WTC11 (cell line): ENCODE data around the gene CELA3A.
"Not testable (repeated sequence)": the region's sequence is repeated elsewhere in the genome, so short reads cannot be mapped to it uniquely, and the experiment has no call there.

Source experiments
- ESRRA ChIP-seq: sonication (generic); formaldehyde crosslinking; IDR thresholded peaks from 2 replicates; pipeline ENCODE4 v1.8.1; 2022; ENCODE audit warnings: mild to moderate bottlenecking, missing genetic modification reagents, borderline replicate concordance
- JAZF1 ChIP-seq: fragments of 250-450 bp; sonication (Bioruptor Pico); IDR thresholded peaks from 2 replicates; pipeline ENCODE4 v1.9.0; 2021; ENCODE audit warnings: moderate library complexity, mild to moderate bottlenecking, inconsistent platforms
- NFYB ChIP-seq: sonication (generic); formaldehyde crosslinking; conservative IDR thresholded peaks from 2 replicates; pipeline ENCODE4 v1.8.0; 2022; ENCODE audit warnings: low read depth, missing genetic modification reagents
- TCF7 ChIP-seq: sonication (generic); formaldehyde crosslinking; IDR thresholded peaks from 2 replicates; pipeline ENCODE4 v1.8.0; 2022; ENCODE audit warnings: mild to moderate bottlenecking, low read depth, missing genetic modification reagents, moderate library complexity
- TF ChIP-seq, protein P1 (sequence below): sonication (generic); formaldehyde crosslinking; IDR thresholded peaks from 2 replicates; pipeline ENCODE4 v1.8.0; 2022; ENCODE audit warnings: missing genetic modification reagents
- TF ChIP-seq, protein P2 (sequence below): fragments of 200-600 bp; IDR thresholded peaks from 2 replicates; pipeline ENCODE4 v1.8.0; 2022; ENCODE audit warnings: antibody characterized with exemption
- TF ChIP-seq, protein P3 (sequence below): sonication (generic); formaldehyde crosslinking; IDR thresholded peaks from 2 replicates; pipeline ENCODE4 v1.8.1; 2022; ENCODE audit warnings: mild to moderate bottlenecking, missing genetic modification reagents, moderate library complexity, borderline replicate concordance
- TF ChIP-seq, protein P4 (sequence below): sonication (generic); formaldehyde crosslinking; IDR thresholded peaks from 2 replicates; pipeline ENCODE4 v1.8.1; 2022; ENCODE audit warnings: mild to moderate bottlenecking, moderate library complexity, missing genetic modification reagents
- TF ChIP-seq, protein P5 (sequence below): sonication (generic); formaldehyde crosslinking; conservative IDR thresholded peaks from 2 replicates; pipeline ENCODE4 v1.8.1; 2022; ENCODE audit warnings: mild to moderate bottlenecking, missing genetic modification reagents

DNA sequence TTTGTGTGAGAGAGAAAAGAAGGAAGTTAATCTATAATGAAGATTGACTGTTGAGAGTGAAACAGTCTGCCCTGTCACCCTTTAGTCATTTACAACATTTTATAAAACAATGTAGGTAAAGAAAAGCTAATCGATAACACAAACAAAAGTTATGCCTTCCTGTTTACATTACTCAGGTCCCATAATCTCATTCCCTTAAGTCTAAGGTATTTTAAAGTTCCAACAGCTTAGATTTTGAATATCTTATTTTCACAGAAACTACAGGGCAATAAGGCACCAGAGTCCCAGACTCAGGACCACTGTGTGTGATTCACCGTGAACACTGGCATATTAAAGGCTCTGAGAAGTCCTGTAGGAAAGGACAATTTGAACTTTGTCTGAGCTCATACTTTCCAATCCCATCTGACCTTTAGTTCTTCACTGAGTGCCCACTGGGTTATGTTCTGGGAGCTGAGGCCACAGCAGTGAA, 28.4 kb upstream of the CELA3A start:
- TF ChIP-seq, protein P1, sequence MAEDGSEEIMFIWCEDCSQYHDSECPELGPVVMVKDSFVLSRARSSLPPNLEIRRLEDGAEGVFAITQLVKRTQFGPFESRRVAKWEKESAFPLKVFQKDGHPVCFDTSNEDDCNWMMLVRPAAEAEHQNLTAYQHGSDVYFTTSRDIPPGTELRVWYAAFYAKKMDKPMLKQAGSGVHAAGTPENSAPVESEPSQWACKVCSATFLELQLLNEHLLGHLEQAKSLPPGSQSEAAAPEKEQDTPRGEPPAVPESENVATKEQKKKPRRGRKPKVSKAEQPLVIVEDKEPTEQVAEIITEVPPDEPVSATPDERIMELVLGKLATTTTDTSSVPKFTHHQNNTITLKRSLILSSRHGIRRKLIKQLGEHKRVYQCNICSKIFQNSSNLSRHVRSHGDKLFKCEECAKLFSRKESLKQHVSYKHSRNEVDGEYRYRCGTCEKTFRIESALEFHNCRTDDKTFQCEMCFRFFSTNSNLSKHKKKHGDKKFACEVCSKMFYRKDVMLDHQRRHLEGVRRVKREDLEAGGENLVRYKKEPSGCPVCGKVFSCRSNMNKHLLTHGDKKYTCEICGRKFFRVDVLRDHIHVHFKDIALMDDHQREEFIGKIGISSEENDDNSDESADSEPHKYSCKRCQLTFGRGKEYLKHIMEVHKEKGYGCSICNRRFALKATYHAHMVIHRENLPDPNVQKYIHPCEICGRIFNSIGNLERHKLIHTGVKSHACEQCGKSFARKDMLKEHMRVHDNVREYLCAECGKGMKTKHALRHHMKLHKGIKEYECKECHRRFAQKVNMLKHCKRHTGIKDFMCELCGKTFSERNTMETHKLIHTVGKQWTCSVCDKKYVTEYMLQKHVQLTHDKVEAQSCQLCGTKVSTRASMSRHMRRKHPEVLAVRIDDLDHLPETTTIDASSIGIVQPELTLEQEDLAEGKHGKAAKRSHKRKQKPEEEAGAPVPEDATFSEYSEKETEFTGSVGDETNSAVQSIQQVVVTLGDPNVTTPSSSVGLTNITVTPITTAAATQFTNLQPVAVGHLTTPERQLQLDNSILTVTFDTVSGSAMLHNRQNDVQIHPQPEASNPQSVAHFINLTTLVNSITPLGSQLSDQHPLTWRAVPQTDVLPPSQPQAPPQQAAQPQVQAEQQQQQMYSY = not testable (repeated sequence)
- TF ChIP-seq, protein P2, sequence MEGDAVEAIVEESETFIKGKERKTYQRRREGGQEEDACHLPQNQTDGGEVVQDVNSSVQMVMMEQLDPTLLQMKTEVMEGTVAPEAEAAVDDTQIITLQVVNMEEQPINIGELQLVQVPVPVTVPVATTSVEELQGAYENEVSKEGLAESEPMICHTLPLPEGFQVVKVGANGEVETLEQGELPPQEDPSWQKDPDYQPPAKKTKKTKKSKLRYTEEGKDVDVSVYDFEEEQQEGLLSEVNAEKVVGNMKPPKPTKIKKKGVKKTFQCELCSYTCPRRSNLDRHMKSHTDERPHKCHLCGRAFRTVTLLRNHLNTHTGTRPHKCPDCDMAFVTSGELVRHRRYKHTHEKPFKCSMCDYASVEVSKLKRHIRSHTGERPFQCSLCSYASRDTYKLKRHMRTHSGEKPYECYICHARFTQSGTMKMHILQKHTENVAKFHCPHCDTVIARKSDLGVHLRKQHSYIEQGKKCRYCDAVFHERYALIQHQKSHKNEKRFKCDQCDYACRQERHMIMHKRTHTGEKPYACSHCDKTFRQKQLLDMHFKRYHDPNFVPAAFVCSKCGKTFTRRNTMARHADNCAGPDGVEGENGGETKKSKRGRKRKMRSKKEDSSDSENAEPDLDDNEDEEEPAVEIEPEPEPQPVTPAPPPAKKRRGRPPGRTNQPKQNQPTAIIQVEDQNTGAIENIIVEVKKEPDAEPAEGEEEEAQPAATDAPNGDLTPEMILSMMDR = not testable (repeated sequence)
- TF ChIP-seq, protein P3, sequence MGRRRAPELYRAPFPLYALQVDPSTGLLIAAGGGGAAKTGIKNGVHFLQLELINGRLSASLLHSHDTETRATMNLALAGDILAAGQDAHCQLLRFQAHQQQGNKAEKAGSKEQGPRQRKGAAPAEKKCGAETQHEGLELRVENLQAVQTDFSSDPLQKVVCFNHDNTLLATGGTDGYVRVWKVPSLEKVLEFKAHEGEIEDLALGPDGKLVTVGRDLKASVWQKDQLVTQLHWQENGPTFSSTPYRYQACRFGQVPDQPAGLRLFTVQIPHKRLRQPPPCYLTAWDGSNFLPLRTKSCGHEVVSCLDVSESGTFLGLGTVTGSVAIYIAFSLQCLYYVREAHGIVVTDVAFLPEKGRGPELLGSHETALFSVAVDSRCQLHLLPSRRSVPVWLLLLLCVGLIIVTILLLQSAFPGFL (CRISPR knock-in tag) = not testable (repeated sequence)
- not testable (repeated sequence) for TF ChIP-seq TCF7, JAZF1, ESRRA, NFYB (CRISPR knock-in tag)
- TF ChIP-seq, protein P4, sequence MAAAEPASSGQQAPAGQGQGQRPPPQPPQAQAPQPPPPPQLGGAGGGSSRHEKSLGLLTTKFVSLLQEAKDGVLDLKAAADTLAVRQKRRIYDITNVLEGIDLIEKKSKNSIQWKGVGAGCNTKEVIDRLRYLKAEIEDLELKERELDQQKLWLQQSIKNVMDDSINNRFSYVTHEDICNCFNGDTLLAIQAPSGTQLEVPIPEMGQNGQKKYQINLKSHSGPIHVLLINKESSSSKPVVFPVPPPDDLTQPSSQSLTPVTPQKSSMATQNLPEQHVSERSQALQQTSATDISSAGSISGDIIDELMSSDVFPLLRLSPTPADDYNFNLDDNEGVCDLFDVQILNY = not testable (repeated sequence)
- TF ChIP-seq, protein P5, sequence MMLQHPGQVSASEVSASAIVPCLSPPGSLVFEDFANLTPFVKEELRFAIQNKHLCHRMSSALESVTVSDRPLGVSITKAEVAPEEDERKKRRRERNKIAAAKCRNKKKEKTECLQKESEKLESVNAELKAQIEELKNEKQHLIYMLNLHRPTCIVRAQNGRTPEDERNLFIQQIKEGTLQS (CRISPR knock-in tag) = not testable (repeated sequence)
